Hematopoietic multipotent progenitor cell treated with erythropoietin and hydrocortisone succinate and interleukin-3 and kit ligand, for 15 days (in vitro differentiated cells): Measurements from ENCODE around the gene TNKS1BP1.

Source experiments
- DNase-seq: peaks from one replicate; pipeline ENCODE4 v3.0.0-alpha.2; 2015; ENCODE audit warnings: low spot score

The TNKS1BP1 gene

GRCh38 chr11:57332694-57333440 lies 8.1 kb upstream of the TNKS1BP1 start:
- no peak for DNase-seq

DNA sequence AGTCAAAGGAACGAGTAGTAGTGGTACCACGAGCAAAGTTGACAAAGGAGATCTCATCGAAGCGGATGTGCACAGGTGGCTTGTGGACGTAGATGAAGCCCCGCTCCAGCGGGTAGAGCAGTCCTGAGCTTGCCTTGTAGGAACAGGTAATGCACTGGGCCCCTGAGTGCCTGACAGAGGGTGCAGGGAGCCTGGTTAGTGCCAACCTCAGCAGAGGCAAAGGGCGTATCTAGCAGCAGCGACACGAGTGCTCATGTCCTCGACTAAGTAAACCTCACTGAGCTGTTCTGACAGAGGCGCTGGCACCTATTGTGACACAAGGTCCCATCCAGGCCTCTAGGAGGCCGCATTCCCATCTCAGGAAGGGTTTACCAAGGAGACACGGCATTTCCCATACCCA lies 7.0 kb upstream of the TNKS1BP1 start:
- no peak for DNase-seq

- DNase-seq, result no peak
Measured at GRCh38 chr11:57330029-57330428, 5.3 kb upstream of the TNKS1BP1 start.

GRCh38 chr11:57327721-57328120 lies 3.0 kb upstream of the TNKS1BP1 start:
- DNase-seq, result no peak

GRCh38 chr11:57325735-57326048 lies 940 bp upstream of the TNKS1BP1 start:
- no peak for DNase-seq

GRCh38 chr11:57324154-57324885 lies 432 bp downstream of the TNKS1BP1 start:
- no peak for DNase-seq

DNA sequence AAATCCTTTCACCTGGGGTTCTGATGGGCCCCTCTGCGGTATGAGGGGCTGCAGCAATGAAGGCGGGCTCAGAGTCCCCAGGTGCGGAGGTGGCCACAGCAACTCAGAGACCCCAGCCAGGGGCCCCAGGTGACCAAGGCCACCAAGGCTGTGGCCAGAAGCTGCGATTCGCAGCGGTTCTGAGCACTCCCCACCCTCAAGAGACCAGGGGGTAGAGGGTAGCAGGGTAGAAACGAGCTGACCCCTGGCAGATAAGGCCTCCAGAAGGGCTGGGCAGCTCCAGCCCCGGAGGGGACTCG lies 948 bp downstream of the TNKS1BP1 start:
- DNase-seq, result no peak

GRCh38 chr11:57323167-57323854 lies 1.4 kb downstream of the TNKS1BP1 start:
- no peak for DNase-seq

- no peak for DNase-seq
Measured at GRCh38 chr11:57322256-57323166, 2.2 kb downstream of the TNKS1BP1 start.

- DNase-seq, result peak; percentile 42
Measured at GRCh38 chr11:57321388-57322255, 3.1 kb downstream of the TNKS1BP1 start.

GRCh38 chr11:57320719-57321387 lies 3.9 kb downstream of the TNKS1BP1 start:
- no peak for DNase-seq

GRCh38 chr11:57320067-57320718 lies 4.6 kb downstream of the TNKS1BP1 start:
- no peak for DNase-seq

GRCh38 chr11:57318178-57318577 lies 6.6 kb downstream of the TNKS1BP1 start:
- DNase-seq, result no peak

GRCh38 chr11:57316017-57316416 lies 8.7 kb downstream of the TNKS1BP1 start:
- no peak for DNase-seq

DNA sequence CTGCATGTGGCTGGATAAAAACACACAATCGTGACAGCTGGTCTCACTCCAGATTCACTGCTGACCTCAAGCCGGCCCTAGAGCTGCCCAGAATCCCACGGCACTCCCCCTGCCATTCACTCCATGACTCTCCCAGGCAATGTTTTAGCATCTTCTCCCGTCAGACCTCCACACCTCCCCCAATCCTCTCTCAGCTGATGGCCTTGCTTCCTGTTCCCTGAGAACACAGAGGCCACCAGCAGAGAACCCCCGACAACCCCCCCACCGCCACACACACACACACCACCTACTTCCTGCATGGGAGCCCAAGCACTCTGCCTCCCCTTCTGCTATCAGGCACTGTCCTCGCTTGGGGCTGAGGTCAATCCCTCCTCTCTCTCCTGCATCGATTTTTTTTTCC lies 9.3 kb downstream of the TNKS1BP1 start:
- no peak for DNase-seq

DNA sequence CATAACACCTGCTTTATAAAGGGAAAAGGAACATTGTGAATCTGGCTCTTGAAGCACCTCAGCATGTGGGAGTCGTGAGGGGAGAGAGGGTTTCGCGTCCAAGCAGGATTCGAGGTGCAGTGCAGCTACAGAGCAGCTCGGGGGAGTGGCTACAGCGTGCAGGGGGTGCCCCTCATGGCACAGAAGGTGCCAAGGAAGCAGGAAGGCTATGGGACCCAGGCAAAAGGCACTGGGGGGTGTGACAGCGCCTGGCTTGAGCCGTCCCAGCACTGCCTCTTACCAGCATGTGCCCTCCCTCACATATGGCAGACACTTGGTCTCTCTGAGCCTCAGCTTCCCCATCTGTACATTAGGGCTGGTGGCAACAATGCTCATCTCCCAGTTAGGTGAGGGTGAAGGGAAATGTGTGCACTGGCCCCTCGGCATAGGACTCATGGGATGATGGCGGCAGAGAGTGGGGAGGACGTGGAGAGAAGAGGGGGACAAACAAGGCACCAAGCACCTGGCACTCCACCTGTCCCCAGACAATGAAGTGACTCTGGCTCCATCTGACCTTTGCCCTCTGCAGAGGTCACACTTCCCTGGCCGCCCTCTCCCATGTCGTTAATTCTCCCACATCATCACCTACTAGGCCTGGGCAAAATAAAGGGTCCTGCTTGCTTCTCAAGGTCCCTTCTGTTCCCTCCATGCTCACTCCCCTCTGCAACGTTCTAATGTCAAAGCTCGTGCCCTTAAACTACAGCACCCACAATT lies 10.4 kb downstream of the TNKS1BP1 start:
- no peak for DNase-seq

DNA sequence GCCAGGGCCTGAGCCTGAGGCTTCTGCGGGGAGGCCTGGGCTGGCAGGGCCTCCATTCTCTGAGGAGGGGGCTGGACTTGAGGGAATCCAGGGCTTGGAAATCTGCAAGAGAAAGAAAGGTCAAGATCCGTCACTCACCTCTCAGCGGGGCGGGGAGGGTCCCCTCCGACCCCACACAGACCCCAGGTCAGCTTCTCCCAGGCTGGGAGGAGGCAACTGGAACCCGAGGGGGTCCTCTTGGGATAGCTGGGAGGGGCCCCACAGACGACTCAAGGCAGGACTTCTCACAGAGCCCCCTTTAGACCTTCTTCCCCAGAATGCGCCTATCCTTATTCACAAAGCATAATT lies 11.0 kb downstream of the TNKS1BP1 start:
- no peak for DNase-seq

- DNase-seq, result no peak
Measured at GRCh38 chr11:57313071-57313787, 11.5 kb downstream of the TNKS1BP1 start.

GRCh38 chr11:57312511-57313021 lies 12.2 kb downstream of the TNKS1BP1 start:
- DNase-seq, result no peak
